Neuron (in vitro differentiated cells): ENCODE data around the gene ANKS3.

Source experiments
- H2AFZ ChIP-seq: one replicate; pipeline ENCODE4 v1.6.1; 2013; ENCODE audit warnings: low read depth, mild to moderate bottlenecking, inconsistent platforms, low read length, moderate library complexity
- H3K27me3 ChIP-seq: one replicate; pipeline ENCODE4 v1.6.1; 2013; ENCODE audit warnings: low read length; ENCODE audit not compliant: insufficient read depth
- H3K36me3 ChIP-seq: one replicate; pipeline ENCODE4 v1.6.1; 2013; ENCODE audit warnings: low read length; ENCODE audit not compliant: insufficient read depth
- H3K4me1 ChIP-seq: one replicate; pipeline ENCODE4 v1.6.1; 2013; ENCODE audit warnings: low read length; ENCODE audit not compliant: insufficient read depth
- H3K4me3 ChIP-seq: 2 replicates; pipeline ENCODE4 v1.5.1; 2013; ENCODE audit warnings: mild to moderate bottlenecking, low read length, moderate library complexity
- H3K9me3 ChIP-seq: one replicate; pipeline ENCODE4 v1.6.1; 2013; ENCODE audit warnings: low read length

The ANKS3 gene

DNA sequence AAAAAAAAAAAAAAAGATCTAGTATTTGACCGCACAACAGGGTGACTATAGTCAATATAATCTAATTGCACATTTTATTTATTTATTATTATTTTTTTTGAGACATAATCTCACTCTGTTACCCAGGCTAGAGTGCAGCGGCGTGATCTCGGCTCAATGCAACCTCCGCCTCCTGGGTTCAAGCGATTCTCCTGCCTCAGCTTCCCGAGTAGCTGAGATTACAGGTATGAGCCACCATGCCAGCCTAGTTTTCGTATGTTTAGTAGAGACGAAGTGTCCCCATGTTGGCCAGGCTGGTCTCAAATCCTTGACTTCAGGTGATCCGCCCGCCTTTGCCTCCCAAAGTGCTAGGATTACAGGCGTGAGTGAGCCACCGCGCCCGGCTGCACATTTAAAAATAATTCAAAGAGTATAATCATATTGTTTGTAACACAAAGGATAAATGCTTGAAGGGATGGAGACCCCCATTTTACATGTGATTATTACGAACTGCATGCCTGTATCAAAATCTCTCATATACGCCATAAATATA lies 794 bp downstream of the ANKS3 start:
- H3K4me3 ChIP-seq: peak overlapping the region; percentile 93
- no peaks in the 10 kb centered on the region for H3K9me3 ChIP-seq
- H3K4me1 ChIP-seq: peaks cover 8% of the 10 kb centered on the region
- H3K36me3 ChIP-seq: peaks cover 15% of the 10 kb centered on the region
- H2AFZ ChIP-seq: peak overlapping the region; percentile 69
- no peaks in the 10 kb centered on the region for H3K27me3 ChIP-seq

- Histone ChIP-seq H3K4me3 (no peak overlapping the region), H3K9me3 (no peaks in the 10 kb centered on the region), H3K36me3 (peaks cover 35% of the 10 kb centered on the region), H3K4me1 (peaks cover 3% of the 10 kb centered on the region), H2AFZ (no peak overlapping the region), H3K27me3 (no peaks in the 10 kb centered on the region)
These were observed 4.2 kb downstream of the ANKS3 start for GRCh38 chr16:4729876-4730275.

GRCh38 chr16:4728676-4729075 lies 5.4 kb downstream of the ANKS3 start:
- H3K27me3 ChIP-seq: no peaks in the 10 kb centered on the region
- peaks cover 40% of the 10 kb centered on the region for H3K36me3 ChIP-seq
- H3K9me3 ChIP-seq: no peaks in the 10 kb centered on the region
- H3K4me3 ChIP-seq: no peak overlapping the region
- H3K4me1 ChIP-seq: peaks cover 3% of the 10 kb centered on the region
- H2AFZ ChIP-seq: no peak overlapping the region

GRCh38 chr16:4726616-4727015 lies 7.5 kb downstream of the ANKS3 start:
- Histone ChIP-seq H2AFZ (no peak overlapping the region), H3K36me3 (peaks cover 47% of the 10 kb centered on the region), H3K4me1 (no peaks in the 10 kb centered on the region), H3K9me3 (no peaks in the 10 kb centered on the region), H3K27me3 (no peaks in the 10 kb centered on the region), H3K4me3 (no peak overlapping the region)

DNA sequence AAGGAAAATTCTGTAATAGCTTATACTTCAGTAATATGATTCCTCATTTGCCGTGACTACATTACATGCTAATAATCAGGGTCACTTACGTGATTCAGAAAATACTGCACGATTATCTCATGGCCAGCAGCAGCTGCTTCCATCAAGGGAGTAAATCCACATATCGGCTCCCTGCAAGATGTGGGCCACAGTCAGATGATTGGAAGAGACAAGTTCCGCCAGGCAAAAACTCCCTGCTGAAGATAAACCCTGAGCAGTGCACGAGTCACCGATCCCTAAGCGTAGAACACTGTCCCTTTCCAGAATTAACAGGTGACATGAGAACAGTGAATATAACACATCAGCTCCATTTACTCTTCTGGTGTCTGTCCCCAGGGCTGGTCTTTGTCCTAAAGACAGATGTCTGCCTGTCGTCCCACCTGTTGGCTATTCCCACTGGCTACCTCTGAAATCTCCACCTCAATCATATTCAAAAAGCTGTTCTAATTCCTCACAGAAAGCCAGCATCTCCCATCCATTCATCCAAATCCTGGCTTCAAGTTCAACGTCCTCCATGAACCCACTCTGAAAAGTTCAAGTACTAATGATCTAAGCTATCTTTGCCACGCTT lies 9.3 kb downstream of the ANKS3 start:
- Histone ChIP-seq H3K4me3 (no peak overlapping the region), H3K36me3 (peaks cover 47% of the 10 kb centered on the region), H3K9me3 (no peaks in the 10 kb centered on the region), H2AFZ (no peak overlapping the region), H3K27me3 (no peaks in the 10 kb centered on the region), H3K4me1 (no peaks in the 10 kb centered on the region)

DNA sequence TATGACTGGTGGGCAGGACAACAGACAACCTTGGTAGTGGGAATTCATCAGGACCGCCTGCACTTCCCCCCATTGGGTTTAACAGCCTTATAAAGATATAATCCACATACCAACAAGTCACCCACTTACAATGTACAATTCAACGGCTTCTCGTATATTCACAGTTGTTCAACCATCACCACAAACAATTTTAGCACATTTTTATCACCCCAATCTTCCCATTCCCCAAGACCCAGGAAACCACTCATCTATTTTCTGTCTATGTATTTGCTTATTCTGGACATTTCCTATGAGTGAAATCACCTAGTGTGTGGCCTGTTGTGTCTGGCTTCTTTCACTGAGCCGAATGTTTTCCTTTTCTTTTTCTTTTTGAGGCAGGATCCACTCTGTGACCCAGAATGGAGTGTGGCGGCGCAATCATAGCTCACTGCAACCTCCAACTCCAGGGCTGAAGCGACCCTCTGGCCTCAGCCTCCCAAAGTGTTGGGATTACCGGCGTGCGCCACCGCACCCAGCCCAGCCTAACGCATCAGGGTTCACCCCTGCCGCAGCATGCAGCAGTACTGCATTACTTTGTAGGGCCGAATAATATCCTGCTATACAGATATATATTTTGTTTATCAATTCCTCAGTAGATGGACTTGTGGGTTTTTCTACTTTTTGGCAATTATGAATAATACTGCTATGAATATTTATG lies 10.9 kb downstream of the ANKS3 start:
- no peak overlapping the region for H3K4me3 ChIP-seq
- H3K27me3 ChIP-seq: no peaks in the 10 kb centered on the region
- H3K36me3 ChIP-seq: peaks cover 33% of the 10 kb centered on the region
- no peak overlapping the region for H2AFZ ChIP-seq
- H3K4me1 ChIP-seq: no peaks in the 10 kb centered on the region
- no peaks in the 10 kb centered on the region for H3K9me3 ChIP-seq

- peaks cover 26% of the 10 kb centered on the region for H3K36me3 ChIP-seq
- H3K4me1 ChIP-seq: no peaks in the 10 kb centered on the region
- H3K4me3 ChIP-seq: no peak overlapping the region
- H2AFZ ChIP-seq: no peak overlapping the region
- no peaks in the 10 kb centered on the region for H3K9me3 ChIP-seq
- no peaks in the 10 kb centered on the region for H3K27me3 ChIP-seq
These were observed 15.6 kb downstream of the ANKS3 start for GRCh38 chr16:4718466-4718865.

- Histone ChIP-seq H3K36me3 (peaks cover 43% of the 10 kb centered on the region), H3K4me3 (no peak overlapping the region), H3K27me3 (no peaks in the 10 kb centered on the region), H3K9me3 (no peaks in the 10 kb centered on the region), H3K4me1 (no peaks in the 10 kb centered on the region), H2AFZ (no peak overlapping the region)
These were observed 19.1 kb downstream of the ANKS3 start for GRCh38 chr16:4714996-4715395.

DNA sequence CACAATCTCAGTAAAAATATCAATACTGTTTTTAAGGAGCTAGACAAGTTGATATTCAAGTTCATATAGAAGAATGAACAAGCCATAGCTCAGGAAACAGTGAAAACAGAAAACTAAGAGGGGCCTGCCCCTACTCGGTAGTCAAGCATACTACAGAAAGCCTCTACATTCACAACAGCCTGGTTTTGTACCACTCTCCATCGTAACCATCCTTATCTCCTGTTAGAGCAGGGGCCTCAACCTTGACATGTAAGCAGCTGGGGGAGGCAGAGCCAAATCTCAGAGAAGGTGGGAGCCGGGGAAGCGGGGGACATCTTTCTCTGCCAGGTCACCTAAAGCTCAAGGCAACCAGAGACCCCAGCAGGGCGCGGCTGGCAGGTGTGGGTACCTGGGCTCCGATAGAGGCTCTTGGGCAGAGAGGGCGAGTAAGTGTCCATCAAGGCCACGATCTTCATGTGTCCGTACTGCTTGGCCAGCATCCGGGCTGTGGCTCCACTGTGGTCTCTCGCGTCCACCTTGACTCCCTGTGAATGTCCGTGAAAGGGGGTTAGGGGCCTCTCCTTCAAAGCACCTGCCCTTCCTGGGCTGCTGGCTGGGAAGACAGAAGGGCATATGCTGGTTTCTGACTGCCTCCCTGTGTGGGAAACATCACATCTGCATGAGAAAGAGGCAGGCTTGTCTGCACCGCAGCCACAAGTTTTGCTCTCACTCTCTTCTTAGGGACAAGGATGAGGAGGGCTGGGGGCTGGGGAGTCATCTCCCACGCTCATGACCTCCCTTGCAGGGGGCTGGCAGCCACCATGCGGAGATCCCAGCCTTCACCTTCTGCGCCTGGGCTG lies 20.2 kb downstream of the ANKS3 start:
- H2AFZ ChIP-seq: no peak overlapping the region
- no peaks in the 10 kb centered on the region for H3K9me3 ChIP-seq
- H3K36me3 ChIP-seq: peaks cover 42% of the 10 kb centered on the region
- H3K4me1 ChIP-seq: no peaks in the 10 kb centered on the region
- H3K27me3 ChIP-seq: no peaks in the 10 kb centered on the region
- H3K4me3 ChIP-seq: no peak overlapping the region

GRCh38 chr16:4709481-4709880 lies 24.6 kb downstream of the ANKS3 start:
- Histone ChIP-seq H3K36me3 (peaks cover 50% of the 10 kb centered on the region), H3K4me1 (no peaks in the 10 kb centered on the region), H3K9me3 (no peaks in the 10 kb centered on the region), H3K4me3 (no peak overlapping the region), H3K27me3 (no peaks in the 10 kb centered on the region), H2AFZ (no peak overlapping the region)

DNA sequence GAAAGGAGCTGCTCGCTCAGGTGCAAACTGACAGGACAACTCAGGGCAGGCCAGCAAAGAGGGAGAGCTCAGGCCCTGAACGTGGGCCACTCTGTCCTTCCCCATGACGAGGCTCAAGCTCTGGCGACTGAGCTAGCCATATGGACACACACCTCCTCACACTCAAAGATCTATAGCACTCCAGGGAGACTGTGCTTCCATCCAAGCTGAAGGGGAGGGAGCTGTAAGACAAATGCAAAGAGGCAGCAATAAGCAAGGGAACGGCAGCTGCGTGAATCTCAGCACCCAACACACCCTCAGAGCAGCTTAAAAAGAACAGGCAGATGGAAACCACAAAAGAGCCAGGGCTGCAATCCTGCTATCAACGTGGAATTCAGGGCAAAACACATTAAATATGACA lies 27.2 kb downstream of the ANKS3 start:
- H2AFZ ChIP-seq: no peak overlapping the region
- no peaks in the 10 kb centered on the region for H3K4me1 ChIP-seq
- H3K4me3 ChIP-seq: no peak overlapping the region
- H3K36me3 ChIP-seq: peaks cover 50% of the 10 kb centered on the region
- H3K9me3 ChIP-seq: no peaks in the 10 kb centered on the region
- no peaks in the 10 kb centered on the region for H3K27me3 ChIP-seq

DNA sequence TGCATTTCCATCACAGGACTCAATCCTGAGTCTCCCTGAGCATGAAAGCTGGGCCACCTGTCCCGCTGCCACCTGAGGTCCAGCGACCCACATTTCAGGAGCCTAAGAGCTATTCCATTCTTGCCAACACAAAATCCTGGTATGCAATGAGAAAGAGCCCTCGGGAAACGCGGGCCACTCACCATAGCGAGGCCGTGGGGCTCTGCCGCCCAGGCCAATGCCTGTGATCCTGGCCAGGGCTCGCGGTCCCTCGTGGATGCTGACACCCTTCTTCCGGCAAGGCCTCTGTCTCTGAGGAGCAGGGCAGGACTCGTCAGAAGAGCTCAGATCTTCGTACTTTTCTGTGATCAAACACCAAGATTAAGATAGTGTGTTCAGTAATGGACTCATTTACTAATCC lies 29.2 kb downstream of the ANKS3 start:
- H3K36me3 ChIP-seq: peaks cover 52% of the 10 kb centered on the region
- no peaks in the 10 kb centered on the region for H3K4me1 ChIP-seq
- no peak overlapping the region for H2AFZ ChIP-seq
- H3K27me3 ChIP-seq: no peaks in the 10 kb centered on the region
- no peak overlapping the region for H3K4me3 ChIP-seq
- no peaks in the 10 kb centered on the region for H3K9me3 ChIP-seq

GRCh38 chr16:4704491-4704890 lies 29.6 kb downstream of the ANKS3 start:
- no peaks in the 10 kb centered on the region for H3K9me3 ChIP-seq

More at GRCh38 chr16:4704491-4704890, 29.6 kb downstream of the ANKS3 start:
- Histone ChIP-seq H3K4me1 (no peaks in the 10 kb centered on the region), H3K27me3 (no peaks in the 10 kb centered on the region), H2AFZ (no peak overlapping the region), H3K36me3 (peaks cover 54% of the 10 kb centered on the region), H3K4me3 (no peak overlapping the region)
